ENCODE measurements around the gene NADSYN1.

Gene NADSYN1

GRCh38 chr11:71451596-71452198 is 1.3 kb upstream of the NADSYN1 start:
- no peaks in the 10 kb centered on the region for H3K9me2 ChIP-seq (replicated peaks; ENCODE audit: insufficient read depth, low read length)
- no peaks in the 10 kb centered on the region for H3K9me3 ChIP-seq (replicated peaks; ENCODE audit: insufficient read depth, low read length)
- no peak overlapping the region for H3K4me3 ChIP-seq (ENCODE audit: low read length)
- H3K4me1 ChIP-seq (ENCODE audit: low read length) = peaks cover 10% of the 10 kb centered on the region; the same call in 1 of the 2 replicates
- H3K36me3 ChIP-seq (replicated peaks; ENCODE audit: insufficient read depth, low read length) = no peaks in the 10 kb centered on the region; the same call in 1 of the 2 replicates
- TF ChIP-seq EZH2 (optimal IDR thresholded peaks at IDR 0.05; ENCODE audit: low read depth, low read length) (no peak), CTCF (IDR thresholded peaks at IDR 0.05; ENCODE audit: low read length) (no peak), EZH2phosphoT487 (IDR thresholded peaks at IDR 0.05; ENCODE audit: low read length) (no peak)
- no peaks in the 10 kb centered on the region for H4K20me1 ChIP-seq (ENCODE audit: insufficient read depth, low read length)
- no peaks in the 10 kb centered on the region for H3K27me3 ChIP-seq (replicated peaks; ENCODE audit: insufficient read depth, low read length)
- peak overlapping the region; percentile 83; the same call in 1 of the 2 replicates for H3K4me2 ChIP-seq (ENCODE audit: low read depth, low read length)
- no peak overlapping the region for H3K9ac ChIP-seq (ENCODE audit: low read length)
- peaks cover 3% of the 10 kb centered on the region; the same call in 1 of the 2 replicates for H3F3A ChIP-seq (ENCODE audit: insufficient read depth, low read length)
- H3K27ac ChIP-seq (ENCODE audit: low read length) = no peak overlapping the region
- no peak overlapping the region for H2AFZ ChIP-seq (ENCODE audit: low read length)
- no peak for DNase-seq
- peaks cover 39% of the 10 kb centered on the region for H3K79me2 ChIP-seq (ENCODE audit: low read length)

- Histone ChIP-seq H3K27me3 (replicated peaks; ENCODE audit: insufficient read depth, low read length) (no peaks in the 10 kb centered on the region), H3K9me3 (replicated peaks; ENCODE audit: insufficient read depth, low read length) (no peaks in the 10 kb centered on the region), H3K27ac (ENCODE audit: low read length) (no peak overlapping the region), H3K4me1 (ENCODE audit: low read length) (peaks cover 9% of the 10 kb centered on the region; the same call in 1 of the 2 replicates), H3F3A (ENCODE audit: insufficient read depth, low read length) (peaks cover 3% of the 10 kb centered on the region; the same call in 1 of the 2 replicates), H3K79me2 (ENCODE audit: low read length) (peaks cover 35% of the 10 kb centered on the region), H4K20me1 (ENCODE audit: insufficient read depth, low read length) (no peaks in the 10 kb centered on the region), H3K4me2 (ENCODE audit: low read depth, low read length) (peak overlapping the region; percentile 83), H3K4me3 (ENCODE audit: low read length) (peak overlapping the region; percentile 92), H2AFZ (ENCODE audit: low read length) (peak overlapping the region; percentile 59), H3K36me3 (replicated peaks; ENCODE audit: insufficient read depth, low read length) (no peaks in the 10 kb centered on the region; the same call in 1 of the 2 replicates), H3K9me2 (replicated peaks; ENCODE audit: insufficient read depth, low read length) (no peaks in the 10 kb centered on the region), H3K9ac (ENCODE audit: low read length) (peak overlapping the region; percentile 20; the same call in 1 of the 2 replicates)
- peak; percentile 6 for DNase-seq
- TF ChIP-seq EZH2phosphoT487 (IDR thresholded peaks at IDR 0.05; ENCODE audit: low read length) (no peak), EZH2 (optimal IDR thresholded peaks at IDR 0.05; ENCODE audit: low read depth, low read length) (no peak), CTCF (IDR thresholded peaks at IDR 0.05; ENCODE audit: low read length) (no peak)
These were observed 585 bp upstream of the NADSYN1 start for GRCh38 chr11:71452199-71453036.

- Histone ChIP-seq H3K4me2 (ENCODE audit: low read depth, low read length) (peak overlapping the region; percentile 62), H3K4me3 (ENCODE audit: low read length) (peak overlapping the region; percentile 92), H3K9me3 (replicated peaks; ENCODE audit: insufficient read depth, low read length) (no peaks in the 10 kb centered on the region), H3K36me3 (replicated peaks; ENCODE audit: insufficient read depth, low read length) (no peaks in the 10 kb centered on the region; the same call in 1 of the 2 replicates), H2AFZ (ENCODE audit: low read length) (no peak overlapping the region), H3K9me2 (replicated peaks; ENCODE audit: insufficient read depth, low read length) (no peaks in the 10 kb centered on the region), H3K79me2 (ENCODE audit: low read length) (peaks cover 30% of the 10 kb centered on the region), H3K27ac (ENCODE audit: low read length) (no peak overlapping the region), H3K4me1 (ENCODE audit: low read length) (peaks cover 7% of the 10 kb centered on the region; the same call in 1 of the 2 replicates), H3K9ac (ENCODE audit: low read length) (peak overlapping the region; percentile 81; the same call in 1 of the 2 replicates), H4K20me1 (ENCODE audit: insufficient read depth, low read length) (no peaks in the 10 kb centered on the region), H3K27me3 (replicated peaks; ENCODE audit: insufficient read depth, low read length) (no peaks in the 10 kb centered on the region), H3F3A (ENCODE audit: insufficient read depth, low read length) (no peaks in the 10 kb centered on the region)
- TF ChIP-seq CTCF (IDR thresholded peaks at IDR 0.05; ENCODE audit: low read length) (no peak), EZH2phosphoT487 (IDR thresholded peaks at IDR 0.05; ENCODE audit: low read length) (no peak)
- peak; percentile 7 for DNase-seq
These were observed 908 bp downstream of the NADSYN1 start for GRCh38 chr11:71453918-71454304.
